ENCODE measurements around the gene C20orf173.

DNA sequence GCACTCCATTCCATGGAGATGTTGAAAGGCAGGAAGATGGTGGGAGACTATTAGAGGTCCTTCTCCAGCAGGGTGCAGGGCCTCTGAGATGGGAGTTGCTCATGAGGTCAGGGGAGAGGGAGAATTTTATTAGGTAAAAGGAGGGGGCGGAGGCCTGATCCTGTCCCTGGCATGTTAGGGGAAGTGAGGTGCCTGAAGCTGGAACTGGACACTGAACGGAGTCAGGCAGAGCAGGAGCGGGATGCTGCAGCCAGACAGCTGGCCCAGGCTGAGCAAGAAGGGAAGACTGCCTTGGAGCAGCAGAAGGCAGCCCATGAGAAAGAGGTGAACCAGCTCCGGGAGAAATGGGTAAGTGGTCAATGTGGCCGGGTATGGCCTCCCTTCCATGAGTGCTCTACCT lies 49.7 kb downstream of the C20orf173 start:
- TF ChIP-seq, protein P1, sequence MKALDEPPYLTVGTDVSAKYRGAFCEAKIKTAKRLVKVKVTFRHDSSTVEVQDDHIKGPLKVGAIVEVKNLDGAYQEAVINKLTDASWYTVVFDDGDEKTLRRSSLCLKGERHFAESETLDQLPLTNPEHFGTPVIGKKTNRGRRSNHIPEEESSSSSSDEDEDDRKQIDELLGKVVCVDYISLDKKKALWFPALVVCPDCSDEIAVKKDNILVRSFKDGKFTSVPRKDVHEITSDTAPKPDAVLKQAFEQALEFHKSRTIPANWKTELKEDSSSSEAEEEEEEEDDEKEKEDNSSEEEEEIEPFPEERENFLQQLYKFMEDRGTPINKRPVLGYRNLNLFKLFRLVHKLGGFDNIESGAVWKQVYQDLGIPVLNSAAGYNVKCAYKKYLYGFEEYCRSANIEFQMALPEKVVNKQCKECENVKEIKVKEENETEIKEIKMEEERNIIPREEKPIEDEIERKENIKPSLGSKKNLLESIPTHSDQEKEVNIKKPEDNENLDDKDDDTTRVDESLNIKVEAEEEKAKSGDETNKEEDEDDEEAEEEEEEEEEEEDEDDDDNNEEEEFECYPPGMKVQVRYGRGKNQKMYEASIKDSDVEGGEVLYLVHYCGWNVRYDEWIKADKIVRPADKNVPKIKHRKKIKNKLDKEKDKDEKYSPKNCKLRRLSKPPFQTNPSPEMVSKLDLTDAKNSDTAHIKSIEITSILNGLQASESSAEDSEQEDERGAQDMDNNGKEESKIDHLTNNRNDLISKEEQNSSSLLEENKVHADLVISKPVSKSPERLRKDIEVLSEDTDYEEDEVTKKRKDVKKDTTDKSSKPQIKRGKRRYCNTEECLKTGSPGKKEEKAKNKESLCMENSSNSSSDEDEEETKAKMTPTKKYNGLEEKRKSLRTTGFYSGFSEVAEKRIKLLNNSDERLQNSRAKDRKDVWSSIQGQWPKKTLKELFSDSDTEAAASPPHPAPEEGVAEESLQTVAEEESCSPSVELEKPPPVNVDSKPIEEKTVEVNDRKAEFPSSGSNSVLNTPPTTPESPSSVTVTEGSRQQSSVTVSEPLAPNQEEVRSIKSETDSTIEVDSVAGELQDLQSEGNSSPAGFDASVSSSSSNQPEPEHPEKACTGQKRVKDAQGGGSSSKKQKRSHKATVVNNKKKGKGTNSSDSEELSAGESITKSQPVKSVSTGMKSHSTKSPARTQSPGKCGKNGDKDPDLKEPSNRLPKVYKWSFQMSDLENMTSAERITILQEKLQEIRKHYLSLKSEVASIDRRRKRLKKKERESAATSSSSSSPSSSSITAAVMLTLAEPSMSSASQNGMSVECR (CRISPR knock-in tag; IDR thresholded peaks at IDR 0.05; ENCODE audit: borderline replicate concordance) = no peak
- no peak for TF ChIP-seq RELA (CRISPR knock-in tag; IDR thresholded peaks at IDR 0.05; ENCODE audit: borderline replicate concordance)
- TF ChIP-seq TCF7 (CRISPR knock-in tag; IDR thresholded peaks at IDR 0.05; ENCODE audit: low read depth) = no peak
- no peak for TF ChIP-seq CTCF (IDR thresholded peaks at IDR 0.05)
- no peak for TF ChIP-seq ZNF232 (CRISPR knock-in tag; IDR thresholded peaks at IDR 0.05)
- TF ChIP-seq SMAD3 (CRISPR knock-in tag; IDR thresholded peaks at IDR 0.05; ENCODE audit: borderline replicate concordance) = no peak
- no peak for TF ChIP-seq SMAD4 (CRISPR knock-in tag; IDR thresholded peaks at IDR 0.05)
- TF ChIP-seq GABPB1 (CRISPR knock-in tag; IDR thresholded peaks at IDR 0.05) = no peak
- TF ChIP-seq USF2 (CRISPR knock-in tag; IDR thresholded peaks at IDR 0.05) = no peak
